K562 (cell line): ENCODE data around the gene NABP2. TPM values are rescaled to one million over a fixed set of nuclear protein-coding genes. Genes with fewer than 3 reads are reported as not detected.
A peak's percentile ranks its signal among the peaks of the same experiment; 100 is the strongest.

ENCODE experiments used
- AFF4 ChIP-seq: sonication (generic); formaldehyde crosslinking; IDR thresholded peaks from 2 replicates; pipeline ENCODE4 v1.8.0; 2023; ENCODE audit warnings: mild to moderate bottlenecking, missing genetic modification reagents
- BHLHE40 ChIP-seq: IDR thresholded peaks from 2 replicates; pipeline ENCODE4 v1.6.1; 2011; ENCODE audit warnings: low read length, improper control_type of control experiment
- EP300 ChIP-seq: IDR thresholded peaks from 2 replicates; pipeline ENCODE4 v1.6.1; 2012; ENCODE audit warnings: low read length, improper control_type of control experiment
- EP400 ChIP-seq: fragments of 450-650 bp; IDR thresholded peaks from 2 replicates; pipeline ENCODE4 v1.6.1; 2017; ENCODE audit warnings: antibody characterized with exemption, mild to moderate bottlenecking, moderate library complexity
- EWSR1 ChIP-seq: fragments of 450-650 bp; IDR thresholded peaks from 2 replicates; pipeline ENCODE4 v1.6.1; 2018; ENCODE audit warnings: borderline replicate concordance, mild to moderate bottlenecking, low read depth, moderate library complexity; ENCODE audit not compliant: partially characterized antibody
- HLTF ChIP-seq: fragments of 450-650 bp; IDR thresholded peaks from 2 replicates; pipeline ENCODE4 v1.6.1; 2016
- IRF2 ChIP-seq: sonication (generic); formaldehyde crosslinking; IDR thresholded peaks from 2 replicates; pipeline ENCODE4 v1.8.1; 2022; ENCODE audit warnings: mild to moderate bottlenecking, missing genetic modification reagents
- KLF6 ChIP-seq: fragments of 250-450 bp; sonication (Bioruptor Pico); IDR thresholded peaks from 2 replicates; pipeline ENCODE4 v1.4.0; 2020; ENCODE audit warnings: mild to moderate bottlenecking, moderate library complexity, borderline replicate concordance
- MAX ChIP-seq: sonication (generic); formaldehyde crosslinking; IDR thresholded peaks from 2 replicates; pipeline ENCODE4 v1.9.0; 2022; ENCODE audit warnings: mild to moderate bottlenecking, missing genetic modification reagents
- MNT ChIP-seq, 2 experiments: fragments of 450-650 bp; conservative IDR thresholded peaks; 2 replicates each; pipeline ENCODE4 v1.6.1; 2017; ENCODE audit warnings: mild to moderate bottlenecking in 2 of 2, moderate library complexity in 2 of 2
- NCOA6 ChIP-seq: fragments of 450-650 bp; IDR thresholded peaks from 2 replicates; pipeline ENCODE4 v1.6.1; 2017; ENCODE audit warnings: mild to moderate bottlenecking
- NONO ChIP-seq, 2 experiments: fragments of 200-400 bp in 1 of 2; fragments of 450-650 bp in 1 of 2; formaldehyde crosslinking in 1 of 2; IDR thresholded peaks; 2 replicates each; pipeline ENCODE4 v1.6.1; 2017; ENCODE audit warnings: low read depth in 2 of 2, mild to moderate bottlenecking in 2 of 2, moderate library complexity in 2 of 2, low read length in 1 of 2
- PHF21A ChIP-seq: fragments of 450-650 bp; IDR thresholded peaks from 2 replicates; pipeline ENCODE4 v1.6.1; 2017; ENCODE audit warnings: low read depth, borderline replicate concordance
- PHTF2 ChIP-seq: fragments of 250-450 bp; sonication (Bioruptor Pico); IDR thresholded peaks from 2 replicates; pipeline ENCODE4 v1.5.0; 2021; ENCODE audit warnings: mild to moderate bottlenecking
- PKNOX1 ChIP-seq: fragments of 450-650 bp; IDR thresholded peaks from 2 replicates; pipeline ENCODE4 v1.6.1; 2016
- SMC3 ChIP-seq: conservative IDR thresholded peaks from 2 replicates; pipeline ENCODE4 v1.6.1; 2011; ENCODE audit warnings: low read depth, low read length, improper control_type of control experiment; ENCODE audit not compliant: insufficient read depth
- ZBTB17 ChIP-seq: fragments of 450-650 bp; formaldehyde crosslinking; IDR thresholded peaks from 2 replicates; pipeline ENCODE4 v1.4.0; 2020; ENCODE audit warnings: mild to moderate bottlenecking
- ZFPM2 ChIP-seq: fragments of 250-450 bp; sonication (Bioruptor Pico); IDR thresholded peaks from 2 replicates; pipeline ENCODE4 v1.5.1; 2022; ENCODE audit warnings: mild to moderate bottlenecking
- ZNF165 ChIP-seq: fragments of 250-450 bp; sonication (Bioruptor Pico); IDR thresholded peaks from 2 replicates; pipeline ENCODE4 v1.4.0; 2020; ENCODE audit warnings: borderline replicate concordance
- ZNF445 ChIP-seq: fragments of 250-450 bp; sonication (Bioruptor Pico); IDR thresholded peaks from 2 replicates; pipeline ENCODE4 v1.4.0; 2020; ENCODE audit warnings: low read depth, mild to moderate bottlenecking, moderate library complexity
- ZNF561 ChIP-seq: fragments of 450-650 bp; formaldehyde crosslinking; conservative IDR thresholded peaks from 2 replicates; pipeline ENCODE4 v1.4.0; 2020; ENCODE audit warnings: mild to moderate bottlenecking, moderate library complexity
- ZNF57 ChIP-seq: fragments of 450-650 bp; formaldehyde crosslinking; IDR thresholded peaks from 2 replicates; pipeline ENCODE4 v1.4.0; 2020; ENCODE audit warnings: mild to moderate bottlenecking, moderate library complexity
- ZNF655 ChIP-seq: fragments of 250-450 bp; sonication (Bioruptor Pico); IDR thresholded peaks from 2 replicates; pipeline ENCODE4 v1.5.0; 2021
- polyA plus RNA-seq, 8 experiments: library from polyadenylated mRNA; depleted of rRNA in 4 of 8; stranded (reverse) in 5 of 8; unstranded in 3 of 8; fragments of >200 nt; fragmentation: Nextera tagmentation in 2 of 8; fragmentation: Illumina TruSeq in 1 of 8; extraction: Ambion mirVana in 2 of 8; extraction: Trizol in 1 of 8; gene quantifications; 2 replicates each; pipeline versions ENCODE4 v1.2.1 to v1.2.3, GENCODE V29; 2011 to 2014; ENCODE audit warnings: inconsistent platforms in 1 of 8, missing spikeins in 1 of 8
- total RNA-seq, 7 experiments: library from RNA; depleted of rRNA in 6 of 7; stranded (reverse); fragments of >200 nt in 6 of 7; fragmentation: Illumina TruSeq in 2 of 7; extraction: Trizol in 2 of 7; gene quantifications; 2 replicates each; pipeline versions ENCODE4 v1.2.1 to v1.2.3, GENCODE V29; 2011 to 2021; ENCODE audit warnings: low replicate concordance in 1 of 7

NABP2 gene
- total and polyA plus RNA-seq, 9 of the 15 experiments (the other 6 are each of a cell fraction or from before 2014, with no cell fraction given) = 11.3 to 60.6 (median 43.5) TPM

GRCh38 chr12:56193025-56193578, 31.0 kb upstream of the NABP2 start (continued):
- 0 out of 4 replicates have a peak, but pooled peaks of 1 of the 2 experiments have one; percentile 30 for TF ChIP-seq MNT (conservative IDR thresholded peaks at IDR 0.05)
- TF ChIP-seq IRF2 = no peak
- TF ChIP-seq ZNF655 (CRISPR knock-in tag) = no peak
- TF ChIP-seq ZNF561 (CRISPR knock-in tag) = no peak
- TF ChIP-seq AFF4 (CRISPR knock-in tag) = no peak
- TF ChIP-seq EP300 = no peak
- TF ChIP-seq ZNF165 (CRISPR knock-in tag) = no peak
- TF ChIP-seq ZNF445 (CRISPR knock-in tag) = no peak
- TF ChIP-seq PHTF2 (CRISPR knock-in tag) = no peak
- TF ChIP-seq ZBTB17 (CRISPR knock-in tag) = no peak
- no peak for TF ChIP-seq HLTF
- TF ChIP-seq NONO (IDR thresholded peaks at IDR 0.05; ENCODE audit: low read depth in 2 of 2, low read length in 1 of 2) = no peak
- no peak for TF ChIP-seq ZFPM2 (CRISPR knock-in tag)
- no peak for TF ChIP-seq KLF6 (CRISPR knock-in tag)
- TF ChIP-seq ZNF57 = no peak
- TF ChIP-seq NCOA6 = no peak
- TF ChIP-seq EWSR1 = no peak
- TF ChIP-seq EP400 = peak; percentile 25; the same call in 1 of the 2 replicates
- TF ChIP-seq BHLHE40 = no peak
- TF ChIP-seq PHF21A = no peak
- no peak for TF ChIP-seq PKNOX1
- TF ChIP-seq MAX (CRISPR knock-in tag) = no peak
- peak; percentile 65 for TF ChIP-seq SMC3
